Measurements from ENCODE around the gene ARMC8. TPM values are rescaled to one million over a fixed set of nuclear protein-coding genes. Genes with fewer than 3 reads are reported as not detected.

The ARMC8 gene
- total RNA-seq, 8 experiments from 2014 or later: 23.2 to 49.1 (median 41.9) TPM

DNA sequence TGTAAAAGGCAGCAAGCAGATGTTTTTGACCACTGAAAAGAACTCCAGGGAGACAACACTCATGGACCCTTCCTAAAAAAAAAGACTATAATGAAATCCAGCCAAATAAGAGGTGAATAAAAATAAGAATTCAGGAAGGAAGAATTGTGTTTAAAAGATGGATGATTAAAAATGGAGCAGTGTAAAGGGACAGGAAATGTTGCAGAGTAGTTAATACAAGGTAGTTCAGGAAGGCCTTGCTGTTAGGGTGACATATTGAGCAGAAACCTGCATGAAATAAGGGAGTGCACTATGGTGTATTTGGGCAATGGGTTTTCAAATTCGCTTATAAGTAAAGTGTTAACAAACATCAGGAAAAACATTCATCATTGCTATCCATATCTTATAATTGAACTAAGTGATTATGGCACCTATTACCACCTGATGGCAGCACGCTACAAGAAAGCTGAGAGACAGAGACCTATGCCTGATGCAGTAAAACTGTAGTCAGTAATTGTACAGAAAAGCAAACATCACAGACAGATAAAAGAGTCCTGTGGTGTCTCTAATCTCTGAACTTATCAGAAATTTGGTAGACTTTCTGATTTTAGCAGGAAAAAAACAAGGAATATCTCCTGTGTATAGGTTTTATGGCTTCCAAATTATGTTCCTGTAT, 6.6 kb upstream of the ARMC8 start:
- Histone ChIP-seq H3K4me3 (no peak overlapping the region), H3K4me1 (replicated peaks in 1 of 2) (no peaks in the 10 kb centered on the region), H3K27ac (no peak overlapping the region)
- ATAC-seq (replicated peaks in 6 of 8): peak; percentile 75 to 87 (median 84)
- in situ Hi-C loops (cut with MboI; ENCODE audit: low pct_unique_long_range_greater_than_20kb in 2 of 9, low sequenced_read_pairs in 9 of 9, unreplicated experiment in 9 of 9): no loop called here
- 0 to 37% (median 15%) methylated on average over 1 to 2 of the region's 2 CpGs; no CpG with 5 or more reads in 1 of the 10 experiments for WGBS, 10 experiments

DNA sequence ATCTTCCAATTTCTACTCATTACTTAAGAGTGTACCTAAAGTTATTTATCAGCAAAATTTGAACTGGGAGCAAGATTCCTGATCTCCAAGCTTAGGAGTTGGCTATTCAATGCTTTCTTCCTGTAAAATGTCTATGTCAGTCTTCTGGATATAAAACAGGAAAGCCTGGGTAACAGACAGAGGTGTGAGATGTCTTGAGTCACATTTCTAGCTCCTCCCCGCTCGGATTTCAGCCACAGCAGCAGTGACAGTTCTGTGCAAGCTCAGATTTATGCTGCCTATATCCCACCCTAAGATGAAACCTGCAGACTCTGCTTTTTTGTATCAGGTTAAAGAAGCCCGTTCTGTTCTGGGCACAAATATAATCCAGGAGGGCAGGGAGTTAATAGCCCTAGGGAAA, 2.1 kb upstream of the ARMC8 start:
- H3K27ac ChIP-seq: no peak overlapping the region
- peaks cover 8 to 11% of the 10 kb centered on the region in 2 donors for H3K4me1 ChIP-seq (replicated peaks in 1 of 2)
- WGBS, 10 experiments: 0 to 72% (median 25%) methylated on average over 1 to 3 of the region's 3 CpGs; no CpG with 5 or more reads in 2 of the 10 experiments
- no peak for ATAC-seq (replicated peaks in 6 of 8)
- in situ Hi-C loops (cut with MboI; ENCODE audit: low pct_unique_long_range_greater_than_20kb in 2 of 9, low sequenced_read_pairs in 9 of 9, unreplicated experiment in 9 of 9): no loop called here
- H3K4me3 ChIP-seq: no peak overlapping the region

- ATAC-seq (replicated peaks in 6 of 8): peak in 1 of 8 experiments; percentile 11
- H3K27ac ChIP-seq: no peak overlapping the region
- no peak overlapping the region for H3K4me3 ChIP-seq
- WGBS, 10 experiments: 40 to 100% (median 61%) methylated on average over 1 to 2 of the region's 2 CpGs; no CpG with 5 or more reads in 2 of the 10 experiments
- in situ Hi-C loops (cut with MboI; ENCODE audit: low pct_unique_long_range_greater_than_20kb in 2 of 9, low sequenced_read_pairs in 9 of 9, unreplicated experiment in 9 of 9): no loop called here
- peaks cover 8 to 11% of the 10 kb centered on the region in 2 donors for H3K4me1 ChIP-seq (replicated peaks in 1 of 2)
Measured at GRCh38 chr3:138186221-138186620, 880 bp upstream of the ARMC8 start.

- ATAC-seq (replicated peaks in 6 of 8): peak; percentile 17 to 48 (median 32)
- Histone ChIP-seq H3K4me3 (peak overlapping the region; percentile 71 to 97 (median 93)), H3K27ac (peak overlapping the region; percentile 99), H3K4me1 (replicated peaks in 1 of 2) (peaks cover 8 to 11% of the 10 kb centered on the region in 2 donors)
- in situ Hi-C loops (cut with MboI; ENCODE audit: low pct_unique_long_range_greater_than_20kb in 2 of 9, low sequenced_read_pairs in 9 of 9, unreplicated experiment in 9 of 9): no loop called here
- WGBS, 10 experiments: 0 to 10% (median 0%) methylated on average over 3 to 17 of the region's 25 CpGs; no CpG with 5 or more reads in 1 of the 10 experiments
Measured at GRCh38 chr3:138186803-138187295, 252 bp upstream of the ARMC8 start.

- WGBS, 10 experiments: 0 to 37% (median 4%) methylated on average over 2 to 13 of the region's 17 CpGs
- Histone ChIP-seq H3K27ac (peak overlapping the region; percentile 99), H3K4me3 (peak overlapping the region; percentile 71 to 97 (median 93)), H3K4me1 (replicated peaks in 1 of 2) (peaks cover 8 to 11% of the 10 kb centered on the region in 2 donors)
- in situ Hi-C loops (cut with MboI; ENCODE audit: low pct_unique_long_range_greater_than_20kb in 2 of 9, low sequenced_read_pairs in 9 of 9, unreplicated experiment in 9 of 9): no loop called here
- ATAC-seq (replicated peaks in 6 of 8): peak in 7 of 8 experiments; percentile 1 to 30 (median 12)
Measured at GRCh38 chr3:138188013-138188730, 1.1 kb downstream of the ARMC8 start.

DNA sequence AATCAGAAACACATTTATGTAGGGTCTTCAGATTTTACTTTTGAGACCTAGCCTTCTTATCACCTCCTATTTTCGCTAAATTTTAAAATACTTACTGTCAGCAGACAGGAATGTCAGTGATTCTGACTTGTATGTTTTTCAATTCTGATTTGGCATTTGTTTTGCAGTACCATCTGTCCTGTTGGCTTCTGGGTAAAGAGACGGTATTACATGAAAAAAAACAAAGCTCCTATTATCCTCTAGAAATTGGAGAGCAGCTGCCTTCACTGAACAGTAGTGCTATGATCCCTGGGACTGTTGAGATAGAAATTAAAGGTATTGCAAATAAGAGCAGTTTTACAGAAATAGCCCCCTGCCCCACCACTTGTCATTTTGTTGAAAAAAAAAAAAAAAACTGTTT, 8.4 kb downstream of the ARMC8 start:
- in situ Hi-C loops (cut with MboI; ENCODE audit: low pct_unique_long_range_greater_than_20kb in 2 of 9, low sequenced_read_pairs in 9 of 9, unreplicated experiment in 9 of 9): no loop called here
- ATAC-seq (replicated peaks in 6 of 8): no peak
- Histone ChIP-seq H3K4me1 (replicated peaks in 1 of 2) (no peaks in the 10 kb centered on the region), H3K4me3 (no peak overlapping the region), H3K27ac (no peak overlapping the region)
- WGBS, 10 experiments: 67 to 100% (median 80%) methylated on average over 1 to 2 of the region's 2 CpGs; no CpG with 5 or more reads in 1 of the 10 experiments

DNA sequence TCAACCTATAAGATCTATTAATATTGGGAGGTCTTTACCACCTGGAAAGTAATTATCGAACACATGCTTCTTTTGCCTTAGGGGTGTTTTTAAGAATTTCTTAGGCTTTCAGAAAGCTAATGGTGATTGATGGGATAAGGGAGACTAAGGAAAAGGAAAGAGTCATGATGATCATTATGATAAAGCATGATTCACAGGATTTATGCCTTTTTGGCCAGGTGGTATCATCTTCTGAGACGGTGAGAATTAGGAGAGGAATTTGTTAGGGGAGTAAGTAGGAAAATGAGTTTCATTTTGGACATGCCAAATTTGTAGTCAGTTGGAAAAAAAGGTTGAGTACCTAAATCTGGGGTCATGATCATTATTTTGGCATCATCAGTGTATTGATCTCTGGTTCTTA, 8.9 kb downstream of the ARMC8 start:
- H3K27ac ChIP-seq: no peak overlapping the region
- in situ Hi-C loops (cut with MboI; ENCODE audit: low pct_unique_long_range_greater_than_20kb in 2 of 9, low sequenced_read_pairs in 9 of 9, unreplicated experiment in 9 of 9): no loop called here
- WGBS, 10 experiments: 62 to 100% (median 94%) methylated on average over 1 to 2 of the region's 2 CpGs; no CpG with 5 or more reads in 1 of the 10 experiments
- H3K4me3 ChIP-seq: no peak overlapping the region
- no peaks in the 10 kb centered on the region for H3K4me1 ChIP-seq (replicated peaks in 1 of 2)
- ATAC-seq (replicated peaks in 6 of 8): no peak

GRCh38 chr3:138197058-138197457, 10.0 kb downstream of the ARMC8 start:
- ATAC-seq (replicated peaks in 6 of 8): peak in 5 of 8 experiments; percentile 52 to 78 (median 59)
- in situ Hi-C loops (cut with MboI; ENCODE audit: low pct_unique_long_range_greater_than_20kb in 2 of 9, low sequenced_read_pairs in 9 of 9, unreplicated experiment in 9 of 9): no loop called here
- H3K4me1 ChIP-seq (replicated peaks in 1 of 2): no peaks in the 10 kb centered on the region
- 89 to 97% (median 91%) methylated on average over 2 to 5 of the region's 5 CpGs; no CpG with 5 or more reads in 3 of the 10 experiments for WGBS, 10 experiments
- no peak overlapping the region for H3K4me3 ChIP-seq
- H3K27ac ChIP-seq: no peak overlapping the region

DNA sequence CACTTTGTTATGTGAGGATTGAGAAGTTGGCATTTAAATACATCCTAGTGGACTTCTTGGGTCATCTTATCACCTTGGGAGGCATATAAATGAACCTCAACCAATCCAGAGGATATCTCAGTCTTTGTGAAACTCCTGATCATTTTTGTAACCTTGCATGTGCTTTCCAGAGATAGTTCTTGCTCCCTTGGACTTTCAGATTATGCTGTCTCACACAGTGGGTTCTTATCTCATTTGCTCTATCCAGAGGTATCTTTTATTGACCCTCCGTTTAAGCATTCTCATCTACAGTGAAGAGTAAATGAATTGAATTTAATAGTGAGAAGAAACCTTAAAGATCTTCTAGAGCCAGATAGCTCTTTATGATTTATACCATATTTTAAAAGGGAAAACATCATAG, 10.4 kb downstream of the ARMC8 start:
- Histone ChIP-seq H3K4me3 (no peak overlapping the region), H3K4me1 (replicated peaks in 1 of 2) (no peaks in the 10 kb centered on the region), H3K27ac (no peak overlapping the region)
- ATAC-seq (replicated peaks in 6 of 8): no peak
- in situ Hi-C loops (cut with MboI; ENCODE audit: low pct_unique_long_range_greater_than_20kb in 2 of 9, low sequenced_read_pairs in 9 of 9, unreplicated experiment in 9 of 9): no loop called here
- WGBS, 10 experiments: 67 to 100% (median 85%) methylated on average over 1 of the region's 1 CpG; no CpG with 5 or more reads in 2 of the 10 experiments

GRCh38 chr3:138199851-138200250, 12.8 kb downstream of the ARMC8 start:
- no peak for ATAC-seq (replicated peaks in 6 of 8)
- no peak overlapping the region for H3K27ac ChIP-seq
- 83 to 100% (median 100%) methylated on average over 1 to 2 of the region's 2 CpGs; no CpG with 5 or more reads in 1 of the 10 experiments for WGBS, 10 experiments
- H3K4me3 ChIP-seq: no peak overlapping the region
- in situ Hi-C loops (cut with MboI; ENCODE audit: low pct_unique_long_range_greater_than_20kb in 2 of 9, low sequenced_read_pairs in 9 of 9, unreplicated experiment in 9 of 9): no loop called here
- H3K4me1 ChIP-seq (replicated peaks in 1 of 2): no peaks in the 10 kb centered on the region

DNA sequence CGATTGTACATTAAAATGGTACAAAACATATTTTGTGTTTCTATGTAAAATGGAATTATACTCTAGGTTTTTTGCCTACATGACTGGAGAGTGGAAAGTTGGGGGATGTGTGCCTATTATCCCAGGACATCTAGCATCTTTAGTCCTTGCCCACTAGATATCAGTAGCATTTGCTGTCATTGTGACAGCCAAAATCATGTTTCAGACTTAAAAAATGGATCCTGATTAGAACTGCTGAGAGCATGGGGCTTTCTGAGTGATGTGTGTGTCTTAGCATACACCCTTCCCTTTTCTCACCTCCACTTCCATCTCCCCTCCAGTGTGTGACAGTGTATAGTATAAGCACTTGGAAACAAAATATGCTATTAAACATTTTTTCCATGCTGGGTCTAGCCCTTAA, 13.3 kb downstream of the ARMC8 start:
- H3K4me3 ChIP-seq: no peak overlapping the region
- 85 to 100% (median 92%) methylated on average over 1 of the region's 1 CpG; no CpG with 5 or more reads in 3 of the 10 experiments for WGBS, 10 experiments

GRCh38 chr3:138202945-138203701, 16.0 kb downstream of the ARMC8 start:
- WGBS, 10 experiments: 47 to 100% (median 88%) methylated on average over 2 to 3 of the region's 3 CpGs; no CpG with 5 or more reads in 2 of the 10 experiments
- in situ Hi-C loops (cut with MboI; ENCODE audit: low pct_unique_long_range_greater_than_20kb in 2 of 9, low sequenced_read_pairs in 9 of 9, unreplicated experiment in 9 of 9): no loop called here
- Histone ChIP-seq H3K27ac (no peak overlapping the region), H3K4me1 (replicated peaks in 1 of 2) (no peaks in the 10 kb centered on the region), H3K4me3 (no peak overlapping the region)
- no peak for ATAC-seq (replicated peaks in 6 of 8)

More for the DNA sequence above, 13.3 kb downstream of the ARMC8 start:
- in situ Hi-C loops (cut with MboI; ENCODE audit: low pct_unique_long_range_greater_than_20kb in 2 of 9, low sequenced_read_pairs in 9 of 9, unreplicated experiment in 9 of 9): no loop called here
- Histone ChIP-seq H3K4me1 (replicated peaks in 1 of 2) (no peaks in the 10 kb centered on the region), H3K27ac (no peak overlapping the region)
- ATAC-seq (replicated peaks in 6 of 8): no peak

- in situ Hi-C loops (cut with MboI; ENCODE audit: low pct_unique_long_range_greater_than_20kb in 2 of 9, low sequenced_read_pairs in 9 of 9, unreplicated experiment in 9 of 9): no loop called here
- no peak for ATAC-seq (replicated peaks in 6 of 8)
- Histone ChIP-seq H3K4me3 (no peak overlapping the region), H3K4me1 (replicated peaks in 1 of 2) (no peaks in the 10 kb centered on the region), H3K27ac (no peak overlapping the region)
- 11 to 100% (median 90%) methylated on average over 1 to 4 of the region's 4 CpGs for WGBS, 10 experiments
Measured at GRCh38 chr3:138203938-138204337, 16.8 kb downstream of the ARMC8 start.
